ENCODE results near the gene DGKD.

DGKD gene

DNA sequence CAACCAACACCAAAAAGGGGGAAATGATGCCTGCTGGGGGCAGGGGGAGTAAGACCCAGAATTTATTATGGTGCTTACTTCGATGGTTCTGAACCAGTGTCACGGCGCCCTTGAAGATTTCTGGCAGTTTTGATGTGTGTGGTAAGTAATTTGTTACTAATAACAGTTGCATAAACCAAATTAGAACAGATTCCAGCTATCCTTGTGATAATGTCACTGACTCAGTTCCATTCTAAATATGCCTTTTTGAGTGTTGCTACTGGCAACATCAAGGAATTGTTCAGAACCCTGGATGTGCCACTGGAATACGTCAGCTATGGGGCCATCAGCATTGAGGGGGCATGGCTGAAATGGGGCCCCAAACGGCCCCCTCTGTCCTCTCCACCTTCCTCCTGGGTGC lies 35.0 kb upstream of the DGKD start:
- Histone ChIP-seq H3K27me3 (replicated peaks in 2 of 5; ENCODE audit: control insufficient read depth in 4 of 5, insufficient read depth in 5 of 5, low read length in 4 of 5) (no peaks in the 10 kb centered on the region), H3K36me3 (ENCODE audit: control insufficient read depth in 4 of 4, insufficient read depth in 4 of 4, low read length in 3 of 4) (no peaks in the 10 kb centered on the region), H3K27ac (ENCODE audit: insufficient read depth in 1 of 2, low read depth in 1 of 2, low read length in 2 of 2, poor library complexity in 1 of 2, severe bottlenecking in 2 of 2) (no peak overlapping the region), H3K4me3 (ENCODE audit: control insufficient read depth in 1 of 7, extremely low read depth in 1 of 7, insufficient read depth in 4 of 7, low read depth in 2 of 7, low read length in 6 of 7) (no peak overlapping the region), H3K4me1 (ENCODE audit: control extremely low read depth in 1 of 4, control insufficient read depth in 4 of 4, insufficient read depth in 4 of 4, low read length in 3 of 4) (no peaks in the 10 kb centered on the region), H3K9me3 (ENCODE audit: control extremely low read depth in 1 of 5, control insufficient read depth in 4 of 5, insufficient read depth in 2 of 5, low read depth in 1 of 5, low read length in 4 of 5) (no peaks in the 10 kb centered on the region)
- POLR2A ChIA-PET = no interaction called here
- 90% methylated on average over 3 of the region's 5 CpGs for WGBS (ENCODE audit: insufficient coverage)
- DNase-seq = no peak
- CTCF ChIA-PET = no interaction called here

GRCh38 chr2:233320470-233320869 lies 33.8 kb upstream of the DGKD start:
- POLR2A ChIA-PET = interaction anchor here (1.0 kb wide), 1 partner anchor 10 kb away, joined by 3 read pairs; no protein-coding TSS in a partner anchor
- 98% methylated on average over 16 of the region's 17 CpGs for WGBS (ENCODE audit: insufficient coverage)
- Histone ChIP-seq H3K9me3 (ENCODE audit: control extremely low read depth in 1 of 5, control insufficient read depth in 4 of 5, insufficient read depth in 2 of 5, low read depth in 1 of 5, low read length in 4 of 5) (no peaks in the 10 kb centered on the region), H3K27ac (ENCODE audit: insufficient read depth in 1 of 2, low read depth in 1 of 2, low read length in 2 of 2, poor library complexity in 1 of 2, severe bottlenecking in 2 of 2) (no peak overlapping the region), H3K27me3 (replicated peaks in 2 of 5; ENCODE audit: control insufficient read depth in 4 of 5, insufficient read depth in 5 of 5, low read length in 4 of 5) (no peaks in the 10 kb centered on the region), H3K4me1 (ENCODE audit: control extremely low read depth in 1 of 4, control insufficient read depth in 4 of 4, insufficient read depth in 4 of 4, low read length in 3 of 4) (no peaks in the 10 kb centered on the region), H3K4me3 (ENCODE audit: control insufficient read depth in 1 of 7, extremely low read depth in 1 of 7, insufficient read depth in 4 of 7, low read depth in 2 of 7, low read length in 6 of 7) (no peak overlapping the region), H3K36me3 (ENCODE audit: control insufficient read depth in 4 of 4, insufficient read depth in 4 of 4, low read length in 3 of 4) (no peaks in the 10 kb centered on the region)
- no peak for DNase-seq
- CTCF ChIA-PET = interaction anchor here (0.9 to 2.8 kb wide), 3 partner anchors 10 to 17 kb away, joined by 3 to 8 read pairs (median 3); no protein-coding TSS in a partner anchor

- CTCF ChIA-PET = interaction anchor here (0.8 to 2.8 kb wide), 5 partner anchors 9 to 480 kb away, joined by 3 to 8 read pairs (median 3); no protein-coding TSS in a partner anchor
- 97% methylated on average over 4 of the region's 6 CpGs for WGBS (ENCODE audit: insufficient coverage)
- H3K36me3 ChIP-seq (ENCODE audit: control insufficient read depth in 4 of 4, insufficient read depth in 4 of 4, low read length in 3 of 4) = no peaks in the 10 kb centered on the region
- no peak overlapping the region for H3K27ac ChIP-seq (ENCODE audit: insufficient read depth in 1 of 2, low read depth in 1 of 2, low read length in 2 of 2, poor library complexity in 1 of 2, severe bottlenecking in 2 of 2)
- H3K9me3 ChIP-seq (ENCODE audit: control extremely low read depth in 1 of 5, control insufficient read depth in 4 of 5, insufficient read depth in 2 of 5, low read depth in 1 of 5, low read length in 4 of 5) = no peaks in the 10 kb centered on the region
- DNase-seq = no peak
- H3K4me1 ChIP-seq (ENCODE audit: control extremely low read depth in 1 of 4, control insufficient read depth in 4 of 4, insufficient read depth in 4 of 4, low read length in 3 of 4) = no peaks in the 10 kb centered on the region
- no peaks in the 10 kb centered on the region for H3K27me3 ChIP-seq (replicated peaks in 2 of 5; ENCODE audit: control insufficient read depth in 4 of 5, insufficient read depth in 5 of 5, low read length in 4 of 5)
- no peak overlapping the region for H3K4me3 ChIP-seq (ENCODE audit: control insufficient read depth in 1 of 7, extremely low read depth in 1 of 7, insufficient read depth in 4 of 7, low read depth in 2 of 7, low read length in 6 of 7)
- POLR2A ChIA-PET = interaction anchor here (1.0 kb wide), 1 partner anchor 11 kb away, joined by 3 read pairs; no protein-coding TSS in a partner anchor
These were observed 33.1 kb upstream of the DGKD start for GRCh38 chr2:233321166-233321565.

DNA sequence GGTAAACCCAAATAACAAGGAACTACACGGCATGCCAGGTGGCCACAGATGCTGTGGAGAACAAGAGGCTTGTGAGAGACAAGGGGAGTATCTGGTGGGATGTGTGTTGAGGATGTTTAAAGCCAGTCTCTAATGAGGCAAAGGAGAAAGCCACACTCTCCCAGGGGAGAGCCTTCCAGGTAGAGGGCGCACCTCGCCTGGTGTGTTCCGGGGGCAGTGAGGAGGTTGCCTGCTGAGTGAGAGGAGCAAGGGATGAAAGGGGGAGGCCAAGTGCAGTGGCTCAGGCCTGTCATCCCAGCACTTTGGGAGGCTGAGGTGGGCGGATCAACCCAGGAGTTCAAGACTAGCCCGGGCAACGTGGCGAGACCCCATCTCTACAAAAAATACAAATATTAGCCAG lies 30.4 kb upstream of the DGKD start:
- ChIA-PET CTCF (no interaction called here), POLR2A (no interaction called here)
- WGBS (ENCODE audit: insufficient coverage) = 100% methylated on average over 4 of the region's 8 CpGs
- Histone ChIP-seq H3K27ac (ENCODE audit: insufficient read depth in 1 of 2, low read depth in 1 of 2, low read length in 2 of 2, poor library complexity in 1 of 2, severe bottlenecking in 2 of 2) (no peak overlapping the region), H3K4me1 (ENCODE audit: control extremely low read depth in 1 of 4, control insufficient read depth in 4 of 4, insufficient read depth in 4 of 4, low read length in 3 of 4) (no peaks in the 10 kb centered on the region), H3K9me3 (ENCODE audit: control extremely low read depth in 1 of 5, control insufficient read depth in 4 of 5, insufficient read depth in 2 of 5, low read depth in 1 of 5, low read length in 4 of 5) (no peaks in the 10 kb centered on the region), H3K27me3 (replicated peaks in 2 of 5; ENCODE audit: control insufficient read depth in 4 of 5, insufficient read depth in 5 of 5, low read length in 4 of 5) (no peaks in the 10 kb centered on the region), H3K4me3 (ENCODE audit: control insufficient read depth in 1 of 7, extremely low read depth in 1 of 7, insufficient read depth in 4 of 7, low read depth in 2 of 7, low read length in 6 of 7) (no peak overlapping the region), H3K36me3 (ENCODE audit: control insufficient read depth in 4 of 4, insufficient read depth in 4 of 4, low read length in 3 of 4) (no peaks in the 10 kb centered on the region)
- DNase-seq = no peak

DNA sequence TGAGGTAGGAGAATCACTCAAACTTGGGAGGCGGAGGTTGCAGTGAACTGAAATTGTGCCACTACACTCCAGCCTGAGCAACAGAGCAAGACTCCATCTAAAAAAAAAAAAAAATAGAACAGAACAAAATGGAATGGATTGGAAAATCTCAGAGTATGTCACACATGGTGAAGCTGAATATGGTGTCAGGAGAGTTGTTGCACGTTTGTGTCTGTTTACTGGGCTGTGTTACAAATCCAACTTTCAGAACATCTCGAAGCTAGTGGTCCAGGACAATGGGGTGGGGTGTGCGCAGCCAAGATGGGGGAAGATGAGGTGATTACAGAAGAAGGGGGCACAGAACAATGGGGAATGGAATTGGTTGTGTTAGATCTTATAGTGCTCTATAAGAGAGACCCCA lies 29.0 kb upstream of the DGKD start:
- no peaks in the 10 kb centered on the region for H3K36me3 ChIP-seq (ENCODE audit: control insufficient read depth in 4 of 4, insufficient read depth in 4 of 4, low read length in 3 of 4)
- H3K9me3 ChIP-seq (ENCODE audit: control extremely low read depth in 1 of 5, control insufficient read depth in 4 of 5, insufficient read depth in 2 of 5, low read depth in 1 of 5, low read length in 4 of 5) = no peaks in the 10 kb centered on the region
- ChIA-PET CTCF (interaction anchor here (1.4 kb wide), 1 partner anchor 12 kb away, joined by 3 read pairs; no protein-coding TSS in a partner anchor), POLR2A (no interaction called here)
- 0% methylated on average over 1 of the region's 4 CpGs for WGBS (ENCODE audit: insufficient coverage)
- H3K4me3 ChIP-seq (ENCODE audit: control insufficient read depth in 1 of 7, extremely low read depth in 1 of 7, insufficient read depth in 4 of 7, low read depth in 2 of 7, low read length in 6 of 7) = no peak overlapping the region
- no peaks in the 10 kb centered on the region for H3K27me3 ChIP-seq (replicated peaks in 2 of 5; ENCODE audit: control insufficient read depth in 4 of 5, insufficient read depth in 5 of 5, low read length in 4 of 5)
- peaks cover 0 to 10% (median 5%) of the 10 kb centered on the region in 4 experiments for H3K4me1 ChIP-seq (ENCODE audit: control extremely low read depth in 1 of 4, control insufficient read depth in 4 of 4, insufficient read depth in 4 of 4, low read length in 3 of 4)
- no peak overlapping the region for H3K27ac ChIP-seq (ENCODE audit: insufficient read depth in 1 of 2, low read depth in 1 of 2, low read length in 2 of 2, poor library complexity in 1 of 2, severe bottlenecking in 2 of 2)
- no peak for DNase-seq

DNA sequence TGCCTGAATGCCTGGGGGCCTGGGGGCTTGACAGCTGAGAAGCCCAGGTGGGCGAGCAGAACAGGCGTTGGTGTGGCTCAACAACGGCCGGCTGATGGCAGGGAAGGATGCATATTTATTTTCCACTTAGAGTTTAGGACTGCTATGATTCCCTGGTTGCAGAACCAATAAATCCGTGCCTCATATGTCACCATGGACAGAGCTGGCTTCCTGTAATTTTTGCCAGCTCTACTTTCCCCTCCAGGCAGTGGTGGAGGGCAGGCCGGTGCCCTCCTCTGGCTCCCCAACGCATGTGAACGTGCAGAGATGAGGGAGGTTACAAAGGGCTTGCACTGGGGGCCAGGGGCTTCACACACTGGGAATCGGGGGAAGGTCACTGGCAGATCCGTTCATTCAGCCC lies 28.5 kb upstream of the DGKD start:
- Histone ChIP-seq H3K4me3 (ENCODE audit: control insufficient read depth in 1 of 7, extremely low read depth in 1 of 7, insufficient read depth in 4 of 7, low read depth in 2 of 7, low read length in 6 of 7) (no peak overlapping the region), H3K27me3 (replicated peaks in 2 of 5; ENCODE audit: control insufficient read depth in 4 of 5, insufficient read depth in 5 of 5, low read length in 4 of 5) (no peaks in the 10 kb centered on the region), H3K27ac (ENCODE audit: insufficient read depth in 1 of 2, low read depth in 1 of 2, low read length in 2 of 2, poor library complexity in 1 of 2, severe bottlenecking in 2 of 2) (no peak overlapping the region), H3K9me3 (ENCODE audit: control extremely low read depth in 1 of 5, control insufficient read depth in 4 of 5, insufficient read depth in 2 of 5, low read depth in 1 of 5, low read length in 4 of 5) (no peaks in the 10 kb centered on the region), H3K4me1 (ENCODE audit: control extremely low read depth in 1 of 4, control insufficient read depth in 4 of 4, insufficient read depth in 4 of 4, low read length in 3 of 4) (peaks cover 0 to 10% (median 5%) of the 10 kb centered on the region in 4 experiments), H3K36me3 (ENCODE audit: control insufficient read depth in 4 of 4, insufficient read depth in 4 of 4, low read length in 3 of 4) (no peaks in the 10 kb centered on the region)
- ChIA-PET POLR2A (interaction anchor here (0.7 kb wide), 1 partner anchor 1692 kb away, joined by 6 read pairs; no protein-coding TSS in a partner anchor), CTCF (interaction anchor here (1.4 kb wide), 1 partner anchor 13 kb away, joined by 3 read pairs; no protein-coding TSS in a partner anchor)
- 86% methylated on average over 8 of the region's 10 CpGs for WGBS (ENCODE audit: insufficient coverage)
- DNase-seq = no peak

- DNase-seq = no peak
- Histone ChIP-seq H3K4me1 (ENCODE audit: control extremely low read depth in 1 of 4, control insufficient read depth in 4 of 4, insufficient read depth in 4 of 4, low read length in 3 of 4) (peaks cover 3 to 17% (median 11%) of the 10 kb centered on the region in 4 experiments), H3K4me3 (ENCODE audit: control insufficient read depth in 1 of 7, extremely low read depth in 1 of 7, insufficient read depth in 4 of 7, low read depth in 2 of 7, low read length in 6 of 7) (no peak overlapping the region), H3K9me3 (ENCODE audit: control extremely low read depth in 1 of 5, control insufficient read depth in 4 of 5, insufficient read depth in 2 of 5, low read depth in 1 of 5, low read length in 4 of 5) (no peaks in the 10 kb centered on the region), H3K27ac (ENCODE audit: insufficient read depth in 1 of 2, low read depth in 1 of 2, low read length in 2 of 2, poor library complexity in 1 of 2, severe bottlenecking in 2 of 2) (no peak overlapping the region), H3K27me3 (replicated peaks in 2 of 5; ENCODE audit: control insufficient read depth in 4 of 5, insufficient read depth in 5 of 5, low read length in 4 of 5) (no peaks in the 10 kb centered on the region), H3K36me3 (ENCODE audit: control insufficient read depth in 4 of 4, insufficient read depth in 4 of 4, low read length in 3 of 4) (no peaks in the 10 kb centered on the region)
- 98% methylated on average over 7 of the region's 8 CpGs for WGBS (ENCODE audit: insufficient coverage)
- CTCF ChIA-PET = no interaction called here
- POLR2A ChIA-PET = interaction anchor here (0.7 kb wide), 1 partner anchor 1691 kb away, joined by 6 read pairs; no protein-coding TSS in a partner anchor
These were observed 27.8 kb upstream of the DGKD start for GRCh38 chr2:233326500-233326899.
